ENCODE measurements around the gene ADAMTSL1. TPM values are rescaled to one million over a fixed set of nuclear protein-coding genes. Genes with fewer than 3 reads are reported as not detected.

ADAMTSL1 gene
- total and polyA plus RNA-seq, 12 donors: 0.37 to 5.2 (median 1.9) TPM

GRCh38 chr9:18770131-18770908, 296.4 kb downstream of the ADAMTSL1 start:
- Histone ChIP-seq H3K27ac (no peak overlapping the region), H3K27me3 (no peaks in the 10 kb centered on the region), H3K9me3 (no peaks in the 10 kb centered on the region), H3K36me3 (no peaks in the 10 kb centered on the region), H3K4me1 (peaks cover 0 to 25% (median 4%) of the 10 kb centered on the region in 9 donors), H3K4me3 (no peak overlapping the region)
- TF ChIP-seq CTCF (IDR thresholded peaks at IDR 0.05): no peak
- WGBS, 2 donors: 87 to 90% methylated on average over 10 of the region's 10 CpGs
- ATAC-seq: no peak
- intact Hi-C loops (cut with DNase I): no loop called here
- no peak for DNase-seq

GRCh38 chr9:18771011-18771410, 297.1 kb downstream of the ADAMTSL1 start:
- Histone ChIP-seq H3K9me3 (no peaks in the 10 kb centered on the region), H3K36me3 (no peaks in the 10 kb centered on the region), H3K4me1 (peaks cover 0 to 25% (median 4%) of the 10 kb centered on the region in 9 donors), H3K4me3 (no peak overlapping the region), H3K27me3 (no peaks in the 10 kb centered on the region), H3K27ac (peak overlapping the region in 2 of 10 donors; percentile 36 to 57)
- WGBS, 2 donors: 55 to 60% methylated on average over 2 of the region's 2 CpGs
- intact Hi-C loops (cut with DNase I): no loop called here
- DNase-seq (no peak), ATAC-seq (peak in 1 of 8 donors; percentile 37)
- TF ChIP-seq CTCF (IDR thresholded peaks at IDR 0.05): no peak

- intact Hi-C loops (cut with DNase I): no loop called here
- Histone ChIP-seq H3K27ac (no peak overlapping the region), H3K36me3 (no peaks in the 10 kb centered on the region), H3K9me3 (no peaks in the 10 kb centered on the region), H3K4me3 (no peak overlapping the region), H3K4me1 (peaks cover 0 to 25% (median 4%) of the 10 kb centered on the region in 9 donors), H3K27me3 (no peaks in the 10 kb centered on the region)
- 50 to 51% methylated on average over 4 of the region's 4 CpGs for WGBS, 2 donors
- no peak for ATAC-seq
- no peak for DNase-seq
- TF ChIP-seq CTCF (IDR thresholded peaks at IDR 0.05): no peak
These were observed 297.8 kb downstream of the ADAMTSL1 start for GRCh38 chr9:18771763-18772162.

GRCh38 chr9:18775241-18775640, 301.3 kb downstream of the ADAMTSL1 start:
- Histone ChIP-seq H3K4me3 (no peak overlapping the region), H3K4me1 (peaks cover 0 to 37% (median 16%) of the 10 kb centered on the region in 9 donors), H3K27me3 (no peaks in the 10 kb centered on the region), H3K9me3 (no peaks in the 10 kb centered on the region), H3K36me3 (peaks cover 0 to 10% (median 0%) of the 10 kb centered on the region in 9 donors), H3K27ac (no peak overlapping the region)
- DNase-seq: no peak
- TF ChIP-seq CTCF (IDR thresholded peaks at IDR 0.05): no peak
- no peak for ATAC-seq
- 94 to 95% methylated on average over 1 of the region's 1 CpG for WGBS, 2 donors
- intact Hi-C loops (cut with DNase I): no loop called here
